ENCODE data around the gene SORCS2.

DNA sequence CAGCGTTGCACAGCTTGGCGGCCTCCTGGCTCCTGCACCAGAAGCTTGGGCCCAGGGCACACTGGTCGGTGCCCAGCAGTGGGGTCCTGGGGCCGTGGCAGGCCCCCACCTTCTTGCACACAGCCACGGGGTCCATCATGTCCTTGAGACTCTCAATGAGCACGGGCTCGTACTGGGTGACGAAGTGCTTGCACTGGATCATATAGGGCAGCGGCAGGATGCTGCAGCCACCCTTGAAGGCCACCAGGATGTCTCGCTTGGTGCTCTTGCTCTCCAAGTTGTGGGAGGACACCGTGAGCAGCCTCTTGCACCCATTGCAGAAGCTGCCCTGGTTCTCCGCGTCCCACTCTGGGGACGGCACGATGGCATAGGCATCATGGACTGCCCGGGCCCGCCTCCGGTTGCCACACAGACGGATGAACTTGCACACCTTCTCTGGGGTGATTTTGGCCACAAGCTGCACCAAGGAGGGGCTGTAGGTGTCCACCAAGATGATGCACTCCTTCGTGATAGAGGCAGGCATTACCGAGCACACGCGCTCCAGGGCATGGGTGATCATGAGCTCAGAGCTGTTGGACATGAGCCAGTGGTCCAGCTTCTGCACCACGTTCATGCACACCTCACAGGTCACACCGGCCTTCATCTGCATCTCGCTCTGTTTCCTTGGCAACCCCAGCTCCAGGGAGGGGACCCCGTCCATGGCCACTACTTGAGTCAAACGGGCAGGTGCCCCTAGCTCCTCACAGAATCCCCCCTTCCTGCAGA is 241.2 kb downstream of the SORCS2 start:
- TF ChIP-seq, protein P1, sequence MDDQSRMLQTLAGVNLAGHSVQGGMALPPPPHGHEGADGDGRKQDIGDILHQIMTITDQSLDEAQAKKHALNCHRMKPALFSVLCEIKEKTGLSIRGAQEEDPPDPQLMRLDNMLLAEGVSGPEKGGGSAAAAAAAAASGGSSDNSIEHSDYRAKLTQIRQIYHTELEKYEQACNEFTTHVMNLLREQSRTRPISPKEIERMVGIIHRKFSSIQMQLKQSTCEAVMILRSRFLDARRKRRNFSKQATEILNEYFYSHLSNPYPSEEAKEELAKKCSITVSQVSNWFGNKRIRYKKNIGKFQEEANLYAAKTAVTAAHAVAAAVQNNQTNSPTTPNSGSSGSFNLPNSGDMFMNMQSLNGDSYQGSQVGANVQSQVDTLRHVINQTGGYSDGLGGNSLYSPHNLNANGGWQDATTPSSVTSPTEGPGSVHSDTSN (CRISPR knock-in tag; IDR thresholded peaks at IDR 0.05; ENCODE audit: borderline replicate concordance): no peak
- TF ChIP-seq MEF2D (CRISPR knock-in tag; IDR thresholded peaks at IDR 0.05) (no peak), ZNF121 (CRISPR knock-in tag; IDR thresholded peaks at IDR 0.05) (no peak), ZNF652 (CRISPR knock-in tag; IDR thresholded peaks at IDR 0.05; ENCODE audit: borderline replicate concordance, low read depth) (no peak), POLR2AphosphoS5 (IDR thresholded peaks at IDR 0.05; ENCODE audit: low read depth, low read length) (no peak), CHD4 (IDR thresholded peaks at IDR 0.05; ENCODE audit: borderline replicate concordance, low read length) (no peak), TSC22D2 (CRISPR knock-in tag; IDR thresholded peaks at IDR 0.05; ENCODE audit: borderline replicate concordance) (no peak)
- TF ChIP-seq, protein P2, sequence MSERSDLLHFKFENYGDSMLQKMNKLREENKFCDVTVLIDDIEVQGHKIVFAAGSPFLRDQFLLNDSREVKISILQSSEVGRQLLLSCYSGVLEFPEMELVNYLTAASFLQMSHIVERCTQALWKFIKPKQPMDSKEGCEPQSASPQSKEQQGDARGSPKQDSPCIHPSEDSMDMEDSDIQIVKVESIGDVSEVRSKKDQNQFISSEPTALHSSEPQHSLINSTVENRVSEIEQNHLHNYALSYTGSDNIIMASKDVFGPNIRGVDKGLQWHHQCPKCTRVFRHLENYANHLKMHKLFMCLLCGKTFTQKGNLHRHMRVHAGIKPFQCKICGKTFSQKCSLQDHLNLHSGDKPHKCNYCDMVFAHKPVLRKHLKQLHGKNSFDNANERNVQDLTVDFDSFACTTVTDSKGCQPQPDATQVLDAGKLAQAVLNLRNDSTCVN (CRISPR knock-in tag; IDR thresholded peaks at IDR 0.05; ENCODE audit: borderline replicate concordance): no peak
- TF ChIP-seq, protein P3, sequence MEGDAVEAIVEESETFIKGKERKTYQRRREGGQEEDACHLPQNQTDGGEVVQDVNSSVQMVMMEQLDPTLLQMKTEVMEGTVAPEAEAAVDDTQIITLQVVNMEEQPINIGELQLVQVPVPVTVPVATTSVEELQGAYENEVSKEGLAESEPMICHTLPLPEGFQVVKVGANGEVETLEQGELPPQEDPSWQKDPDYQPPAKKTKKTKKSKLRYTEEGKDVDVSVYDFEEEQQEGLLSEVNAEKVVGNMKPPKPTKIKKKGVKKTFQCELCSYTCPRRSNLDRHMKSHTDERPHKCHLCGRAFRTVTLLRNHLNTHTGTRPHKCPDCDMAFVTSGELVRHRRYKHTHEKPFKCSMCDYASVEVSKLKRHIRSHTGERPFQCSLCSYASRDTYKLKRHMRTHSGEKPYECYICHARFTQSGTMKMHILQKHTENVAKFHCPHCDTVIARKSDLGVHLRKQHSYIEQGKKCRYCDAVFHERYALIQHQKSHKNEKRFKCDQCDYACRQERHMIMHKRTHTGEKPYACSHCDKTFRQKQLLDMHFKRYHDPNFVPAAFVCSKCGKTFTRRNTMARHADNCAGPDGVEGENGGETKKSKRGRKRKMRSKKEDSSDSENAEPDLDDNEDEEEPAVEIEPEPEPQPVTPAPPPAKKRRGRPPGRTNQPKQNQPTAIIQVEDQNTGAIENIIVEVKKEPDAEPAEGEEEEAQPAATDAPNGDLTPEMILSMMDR (CRISPR knock-in tag; IDR thresholded peaks at IDR 0.05): no peak
- TF ChIP-seq, protein P4, sequence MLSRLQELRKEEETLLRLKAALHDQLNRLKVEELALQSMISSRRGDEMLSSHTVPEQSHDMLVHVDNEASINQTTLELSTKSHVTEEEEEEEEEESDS (CRISPR knock-in tag; IDR thresholded peaks at IDR 0.05; ENCODE audit: borderline replicate concordance): no peak
